SK-N-MC (cell line): Measurements from ENCODE around the gene ACVR2B.

ENCODE experiments used
- EZH2 ChIP-seq: fragments of 200-600 bp; sonication (generic); IDR thresholded peaks from one replicate; pipeline ENCODE4 v1.6.1; 2017; ENCODE audit warnings: antibody characterized with exemption
- FOXP2 ChIP-seq: optimal IDR thresholded peaks from 2 replicates; pipeline ENCODE3; 2011; ENCODE audit warnings: mild to moderate bottlenecking, moderate library complexity; ENCODE audit not compliant: insufficient read depth; ENCODE audit errors: extremely low read length, control extremely low read depth
- POLR2AphosphoS5 ChIP-seq: IDR thresholded peaks from 2 replicates; pipeline ENCODE4 v1.6.1; 2012; ENCODE audit warnings: mild to moderate bottlenecking, low read depth, low read length, borderline replicate concordance

- TF ChIP-seq EZH2 (no peak), POLR2AphosphoS5 (no peak), FOXP2 (no peak)
Measured at GRCh38 chr3:38489766-38490165, 36.1 kb downstream of the ACVR2B start.
